Measurements from ENCODE around the gene DCAF17. TPM values are rescaled to one million over a fixed set of nuclear protein-coding genes. Genes with fewer than 3 reads are reported as not detected.
A peak's percentile ranks its signal among the peaks of the same experiment; 100 is the strongest.

Gene DCAF17
- polyA plus RNA-seq, 2 of the 4 experiments (the other 2 are of a cell fraction) = 11.5 to 26.9 TPM

DNA sequence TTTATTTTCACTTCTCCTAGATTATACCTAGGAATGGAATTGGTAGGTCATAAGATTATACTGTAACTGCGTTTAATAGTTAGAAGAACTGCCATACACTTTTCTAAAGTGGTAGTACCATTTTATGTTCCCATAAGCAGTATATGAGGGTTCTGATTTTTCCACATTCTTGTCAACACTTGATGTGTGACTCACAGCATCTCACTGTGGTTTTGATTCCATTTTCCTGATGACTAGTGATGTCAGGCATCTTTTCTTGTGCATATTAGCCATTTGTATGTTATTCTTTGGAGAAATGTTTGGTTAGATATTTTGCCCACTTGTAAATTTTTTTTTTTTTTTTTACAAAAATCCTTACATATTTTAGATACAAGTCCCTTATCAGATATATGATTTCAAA lies 2.3 kb downstream of the DCAF17 start:
- ChIA-PET POLR2A (no interaction called here), CTCF (no interaction called here)
- Histone ChIP-seq H3K27ac (no peak overlapping the region), H3K4me3 (no peak overlapping the region), H3K9me3 (peaks cover 4% of the 10 kb centered on the region; the same call in 1 of the 3 replicates), H3K4me2 (no peak overlapping the region), H3K4me1 (peaks cover 24% of the 10 kb centered on the region)
- peak in 1 of 2 experiments; percentile 40 for DNase-seq (ENCODE audit: low read depth in 1 of 2, low spot score in 1 of 2)
- no peak for TF ChIP-seq CTCF (IDR thresholded peaks at IDR 0.05)
- TF ChIP-seq FOSL2 (IDR thresholded peaks at IDR 0.05) = no peak
- TF ChIP-seq FOSL2 (CRISPR knock-in tag; IDR thresholded peaks at IDR 0.05) = peak; percentile 50
- ATAC-seq = no peak
- no peak for FAIRE-seq
- WGBS (ENCODE audit: missing lambda C conversion rate) = 76% methylated on average over 1 of the region's 1 CpG

DNA sequence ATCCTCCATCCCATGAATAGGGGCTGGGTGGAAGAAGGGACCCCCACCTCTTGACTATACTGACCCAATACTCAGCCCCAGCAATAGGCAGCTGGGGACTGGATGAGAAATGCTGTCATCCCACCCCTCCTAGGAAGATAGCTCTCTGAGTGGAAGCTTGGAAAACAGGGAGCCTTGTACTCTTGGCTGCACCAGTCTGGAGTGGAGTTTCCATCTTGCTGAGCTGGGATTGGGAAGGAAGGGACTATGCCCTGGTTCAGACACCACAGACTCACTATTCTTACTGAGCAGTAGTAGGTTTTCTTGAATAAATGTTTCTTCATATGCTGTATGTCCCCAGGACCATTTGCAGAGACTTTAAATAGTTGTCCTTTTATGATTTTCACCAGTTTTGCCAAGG lies 7.4 kb downstream of the DCAF17 start:
- DNase-seq (ENCODE audit: low read depth in 1 of 2, low spot score in 1 of 2) (no peak), ATAC-seq (no peak), FAIRE-seq (no peak)
- Histone ChIP-seq H3K4me3 (no peak overlapping the region), H3K4me1 (no peaks in the 10 kb centered on the region; the same call in 2 of the 3 replicates), H3K4me2 (no peak overlapping the region), H3K27ac (no peak overlapping the region), H3K9me3 (no peaks in the 10 kb centered on the region)
- ChIA-PET CTCF (interaction anchor here (0.6 to 0.7 kb wide), 2 partner anchors 16 to 513 kb away, joined by 3 read pairs; partner anchors contain the start of gene GORASP2), POLR2A (no interaction called here)
- TF ChIP-seq EHF (CRISPR knock-in tag; IDR thresholded peaks at IDR 0.05) (no peak), CHD4 (IDR thresholded peaks at IDR 0.05; ENCODE audit: borderline replicate concordance) (no peak)

DNA sequence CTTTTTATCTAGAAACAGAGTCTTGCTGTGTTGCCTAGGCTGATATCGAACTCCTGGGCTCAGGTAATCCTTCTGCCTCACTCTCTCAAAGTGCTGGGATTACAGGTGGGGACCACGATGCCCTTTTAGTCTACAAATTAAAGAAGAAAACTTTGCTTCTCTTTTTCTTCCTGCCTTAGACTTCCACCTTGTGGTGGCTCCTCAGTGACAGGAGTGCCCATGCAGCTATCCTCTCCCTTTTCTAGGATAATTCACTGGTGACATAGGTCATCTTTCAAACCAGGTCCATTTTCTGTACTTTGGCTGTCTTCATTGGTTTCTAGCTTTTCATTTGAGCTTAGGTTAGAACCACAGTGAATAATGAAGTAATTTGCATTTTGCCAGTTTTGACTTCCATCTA lies 13.6 kb downstream of the DCAF17 start:
- Histone ChIP-seq H3K4me2 (no peak overlapping the region), H3K9me3 (no peaks in the 10 kb centered on the region), H3K4me1 (no peaks in the 10 kb centered on the region), H3K27ac (no peak overlapping the region), H3K4me3 (no peak overlapping the region)
- TF ChIP-seq POLR2AphosphoS2 (conservative IDR thresholded peaks at IDR 0.05; ENCODE audit: low read length) = no peak
- TF ChIP-seq KDM1A (IDR thresholded peaks at IDR 0.05; ENCODE audit: low read depth) = no peak
- TF ChIP-seq RFX5 (IDR thresholded peaks at IDR 0.05) = no peak
- peak; percentile 21 to 37; a peak in 2 of 5 replicates for TF ChIP-seq RAD21 (conservative IDR thresholded peaks at IDR 0.05 in 1 of 2, IDR thresholded peaks at IDR 0.05 in 1 of 2)
- no peak for TF ChIP-seq BHLHE40 (IDR thresholded peaks at IDR 0.05; ENCODE audit: low read depth, low read length)
- DNase-seq (ENCODE audit: low read depth in 1 of 2, low spot score in 1 of 2) (no peak), FAIRE-seq (no peak), ATAC-seq (peak in 1 of 2 experiments; percentile 38; a peak in 2 of 6 replicates)
- 80% methylated on average over 2 of the region's 2 CpGs for WGBS (ENCODE audit: missing lambda C conversion rate)
- ChIA-PET CTCF (no interaction called here), POLR2A (no interaction called here)

DNA sequence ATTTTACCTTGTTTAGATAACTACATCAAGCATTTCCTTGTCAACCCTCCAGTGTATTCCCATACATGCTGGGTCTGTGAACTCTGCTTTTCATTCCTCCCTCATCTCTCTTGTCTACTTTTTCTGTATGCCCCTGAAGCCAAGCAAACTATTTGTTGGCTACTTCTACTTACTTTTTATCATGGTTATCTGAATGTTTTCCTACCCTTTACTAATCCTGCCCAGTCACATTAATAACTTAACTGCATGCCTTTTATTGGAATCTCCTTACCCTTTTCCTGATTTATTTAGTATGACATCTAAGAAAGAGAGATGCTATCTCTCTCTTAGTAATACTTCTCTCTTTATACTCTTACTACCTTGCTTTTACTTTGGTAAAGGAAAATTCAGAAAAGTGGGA lies 17.0 kb downstream of the DCAF17 start:
- CTCF ChIA-PET = interaction anchor here (1.2 kb wide), 1 partner anchor 478 kb away, joined by 5 read pairs; no protein-coding TSS in a partner anchor
- no peak for FAIRE-seq
- POLR2A ChIA-PET = no interaction called here

DNA sequence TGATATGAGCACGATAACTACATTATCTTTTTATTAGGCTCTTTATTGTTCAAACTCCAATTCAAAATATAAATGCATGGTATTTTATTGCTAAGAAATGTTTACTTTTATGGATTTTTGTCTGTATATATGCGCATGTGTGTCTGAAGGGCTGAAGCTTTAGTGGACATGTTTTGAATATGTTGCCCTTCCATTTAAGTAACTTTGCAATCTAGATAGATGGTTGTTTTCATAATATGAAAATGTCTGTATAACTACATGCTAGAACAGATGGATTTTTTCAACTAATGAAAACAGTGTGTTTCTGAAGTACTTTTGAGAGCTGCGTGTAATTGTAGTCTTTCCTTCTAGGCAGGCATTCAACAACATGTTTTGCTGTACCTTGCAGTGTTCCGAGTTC lies 18.7 kb downstream of the DCAF17 start:
- no peak for DNase-seq (ENCODE audit: low read depth in 1 of 2, low spot score in 1 of 2)
- Histone ChIP-seq H3K4me3 (no peak overlapping the region), H3K9me3 (peaks cover 5% of the 10 kb centered on the region; the same call in 1 of the 3 replicates), H3K4me2 (no peak overlapping the region), H3K4me1 (no peaks in the 10 kb centered on the region), H3K27ac (no peak overlapping the region)
- POLR2A ChIA-PET = no interaction called here
- TF ChIP-seq CBX2 (IDR thresholded peaks at IDR 0.05; ENCODE audit: borderline replicate concordance, low read depth) = no peak
- TF ChIP-seq HOXB5 (CRISPR knock-in tag; IDR thresholded peaks at IDR 0.05) = no peak
- TF ChIP-seq FOXS1 (CRISPR knock-in tag; IDR thresholded peaks at IDR 0.05) = no peak
- no peak for TF ChIP-seq JUN (IDR thresholded peaks at IDR 0.05)
- TF ChIP-seq SMC3 (IDR thresholded peaks at IDR 0.05) = no peak
- no peak for TF ChIP-seq PBX3 (IDR thresholded peaks at IDR 0.05)
- TF ChIP-seq, protein P1, sequence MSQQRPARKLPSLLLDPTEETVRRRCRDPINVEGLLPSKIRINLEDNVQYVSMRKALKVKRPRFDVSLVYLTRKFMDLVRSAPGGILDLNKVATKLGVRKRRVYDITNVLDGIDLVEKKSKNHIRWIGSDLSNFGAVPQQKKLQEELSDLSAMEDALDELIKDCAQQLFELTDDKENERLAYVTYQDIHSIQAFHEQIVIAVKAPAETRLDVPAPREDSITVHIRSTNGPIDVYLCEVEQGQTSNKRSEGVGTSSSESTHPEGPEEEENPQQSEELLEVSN (IDR thresholded peaks at IDR 0.05; ENCODE audit: borderline replicate concordance, low read depth) = no peak
- ATAC-seq = no peak
- CTCF ChIA-PET = interaction anchor here (0.9 to 1.4 kb wide), 2 partner anchors 20 to 523 kb away, joined by 3 read pairs; partner anchors contain the start of gene GORASP2
- 94% methylated on average over 4 of the region's 4 CpGs for WGBS (ENCODE audit: missing lambda C conversion rate)
- FAIRE-seq = no peak

More for the DNA sequence above, 17.0 kb downstream of the DCAF17 start:
- no peak overlapping the region for H3K4me2 ChIP-seq
- H3K4me3 ChIP-seq = no peak overlapping the region
- H3K9me3 ChIP-seq = peaks cover 1% of the 10 kb centered on the region; the same call in 1 of the 3 replicates
- no peak overlapping the region for H3K27ac ChIP-seq
- TF ChIP-seq HEYL (CRISPR knock-in tag; IDR thresholded peaks at IDR 0.05) (no peak), ZC3H11A (IDR thresholded peaks at IDR 0.05) (no peak), EHF (CRISPR knock-in tag; IDR thresholded peaks at IDR 0.05) (no peak), FOSB (CRISPR knock-in tag; IDR thresholded peaks at IDR 0.05) (no peak), RNF2 (IDR thresholded peaks at IDR 0.05; ENCODE audit: borderline replicate concordance, low read depth) (no peak), HOXA7 (CRISPR knock-in tag; IDR thresholded peaks at IDR 0.05) (no peak), HES2 (IDR thresholded peaks at IDR 0.05) (no peak), NFE2L2 (conservative IDR thresholded peaks at IDR 0.05; ENCODE audit: low read length) (no peak), PHF8 (IDR thresholded peaks at IDR 0.05; ENCODE audit: borderline replicate concordance, low read depth) (no peak), RAD21 (conservative IDR thresholded peaks at IDR 0.05 in 1 of 2, IDR thresholded peaks at IDR 0.05 in 1 of 2) (no peak), MAFK (IDR thresholded peaks at IDR 0.05; ENCODE audit: partially characterized antibody) (no peak), SMC3 (IDR thresholded peaks at IDR 0.05) (no peak), ZFP36 (IDR thresholded peaks at IDR 0.05; ENCODE audit: borderline replicate concordance, partially characterized antibody) (no peak), ZSCAN20 (CRISPR knock-in tag; IDR thresholded peaks at IDR 0.05) (no peak)
- ATAC-seq = no peak
- no peaks in the 10 kb centered on the region for H3K4me1 ChIP-seq
- no peak for DNase-seq (ENCODE audit: low read depth in 1 of 2, low spot score in 1 of 2)

Measured in A549 (cell line).